BLaER1 (cell line): ENCODE data around the gene FPR3.
A peak's percentile ranks its signal among the peaks of the same experiment; 100 is the strongest.

Experiments used
- H3K27ac ChIP-seq: shearing (Covaris generic); formaldehyde crosslinking; 2 replicates; pipeline ENCODE4 v1.8.1; 2022
- H3K27me3 ChIP-seq: shearing (Covaris generic); formaldehyde crosslinking; 2 replicates; pipeline ENCODE4 v1.8.1; 2022
- H3K36me3 ChIP-seq: shearing (Covaris generic); formaldehyde crosslinking; 2 replicates; pipeline ENCODE4 v1.8.1; 2022
- H3K4me1 ChIP-seq: shearing (Covaris generic); formaldehyde crosslinking; 2 replicates; pipeline ENCODE4 v1.8.1; 2022
- H3K4me2 ChIP-seq: shearing (Covaris generic); formaldehyde crosslinking; 2 replicates; pipeline ENCODE4 v1.8.1; 2022
- H3K4me3 ChIP-seq: shearing (Covaris generic); formaldehyde crosslinking; 2 replicates; pipeline ENCODE4 v1.8.1; 2022
- H3K9ac ChIP-seq: shearing (Covaris generic); formaldehyde crosslinking; 2 replicates; pipeline ENCODE4 v1.8.1; 2022
- H3K9me3 ChIP-seq: shearing (Covaris generic); formaldehyde crosslinking; 2 replicates; pipeline ENCODE4 v1.8.1; 2022
- H4K20me1 ChIP-seq: shearing (Covaris generic); formaldehyde crosslinking; 2 replicates; pipeline ENCODE4 v1.8.1; 2022
- Cebpa-rat ChIP-seq: shearing (Covaris generic); IDR thresholded peaks from 2 replicates; pipeline ENCODE4 v1.8.1; 2022

FPR3 gene

DNA sequence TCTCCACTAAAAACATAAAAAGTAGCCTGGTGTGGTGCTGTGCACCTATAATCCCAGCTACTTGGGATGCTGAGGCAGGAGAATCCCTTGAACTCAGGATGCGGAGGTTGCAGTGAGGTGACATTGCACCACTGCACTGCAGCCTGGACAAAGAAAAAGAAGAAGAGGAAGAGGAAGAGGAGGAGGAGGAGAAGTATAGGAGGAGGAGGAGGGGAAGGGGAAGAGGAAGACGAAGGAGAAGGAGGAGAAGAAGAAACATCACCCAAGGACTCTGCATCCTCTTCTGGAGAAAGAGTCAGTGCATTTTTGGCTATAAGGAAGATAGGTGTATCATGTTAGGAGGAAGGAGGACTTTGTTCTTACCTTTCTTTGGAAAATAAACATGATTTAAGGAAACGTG is 13.0 kb upstream of the FPR3 start:
- H3K9ac ChIP-seq = no peak overlapping the region
- H3K4me3 ChIP-seq = no peak overlapping the region
- no peak overlapping the region for H3K27ac ChIP-seq
- H4K20me1 ChIP-seq = no peaks in the 10 kb centered on the region
- TF ChIP-seq Cebpa-rat = no peak
- no peaks in the 10 kb centered on the region for H3K36me3 ChIP-seq
- H3K4me1 ChIP-seq = peaks cover 30% of the 10 kb centered on the region
- no peaks in the 10 kb centered on the region for H3K9me3 ChIP-seq
- no peaks in the 10 kb centered on the region for H3K27me3 ChIP-seq
- H3K4me2 ChIP-seq = no peak overlapping the region

DNA sequence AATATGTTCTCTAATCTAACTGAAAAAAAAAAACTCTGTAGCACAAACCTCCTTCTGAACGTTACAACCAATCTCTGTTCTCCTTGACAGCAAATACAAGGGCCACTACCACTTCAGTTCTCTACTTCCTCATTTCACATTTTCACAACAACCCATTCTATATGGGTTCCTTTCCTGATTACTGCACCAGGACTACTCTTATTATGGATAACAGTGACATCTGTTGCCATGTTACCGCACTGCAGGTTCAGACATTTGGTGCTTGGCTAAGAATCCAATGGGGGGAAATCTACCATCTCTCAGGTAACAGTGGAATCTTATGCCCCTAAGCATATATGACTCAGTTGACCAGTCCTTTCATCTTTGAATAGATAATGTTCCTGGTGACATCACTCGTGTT is 11.6 kb upstream of the FPR3 start:
- Histone ChIP-seq H3K9ac (no peak overlapping the region), H3K4me2 (no peak overlapping the region), H3K36me3 (no peaks in the 10 kb centered on the region), H3K27ac (no peak overlapping the region), H3K27me3 (no peaks in the 10 kb centered on the region), H3K4me3 (no peak overlapping the region), H3K4me1 (peaks cover 31% of the 10 kb centered on the region), H4K20me1 (no peaks in the 10 kb centered on the region), H3K9me3 (no peaks in the 10 kb centered on the region)
- TF ChIP-seq Cebpa-rat = no peak

DNA sequence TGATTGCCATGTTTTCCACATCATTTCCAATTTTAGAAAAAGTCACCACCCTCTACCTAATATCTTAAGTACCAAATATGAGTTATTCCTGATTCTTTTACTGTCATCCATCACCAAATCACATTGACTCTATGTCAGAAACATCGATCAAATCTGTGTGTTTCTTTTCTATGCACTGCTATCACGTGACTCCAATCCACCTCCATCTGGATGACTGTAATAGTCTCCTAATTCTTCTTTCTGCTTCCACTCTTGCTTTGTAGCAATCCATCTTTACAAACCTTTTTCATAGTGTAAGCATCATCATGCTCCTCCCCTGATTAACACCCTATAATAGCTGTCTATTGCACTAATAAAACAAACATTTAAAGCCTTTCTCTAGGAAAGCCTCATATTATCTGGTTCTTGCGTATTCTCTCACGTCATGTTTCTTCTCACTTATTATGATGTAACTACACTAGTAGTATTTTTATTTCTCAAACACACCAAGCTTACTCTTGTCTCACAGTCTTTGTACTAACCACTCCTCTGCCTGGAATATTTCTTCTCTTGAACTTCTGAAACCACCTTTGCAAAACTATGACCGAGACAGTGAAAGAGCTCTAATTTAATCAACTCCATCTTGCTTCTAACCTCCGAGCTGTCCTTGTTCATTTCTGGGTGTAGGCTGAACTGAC is 10.7 kb upstream of the FPR3 start:
- Histone ChIP-seq H3K4me3 (no peak overlapping the region), H3K27me3 (no peaks in the 10 kb centered on the region), H3K9me3 (no peaks in the 10 kb centered on the region), H3K27ac (no peak overlapping the region), H4K20me1 (no peaks in the 10 kb centered on the region), H3K4me1 (peaks cover 31% of the 10 kb centered on the region), H3K36me3 (no peaks in the 10 kb centered on the region), H3K9ac (no peak overlapping the region), H3K4me2 (peak overlapping the region; percentile 44; the same call in 1 of the 2 replicates)
- TF ChIP-seq Cebpa-rat = no peak

DNA sequence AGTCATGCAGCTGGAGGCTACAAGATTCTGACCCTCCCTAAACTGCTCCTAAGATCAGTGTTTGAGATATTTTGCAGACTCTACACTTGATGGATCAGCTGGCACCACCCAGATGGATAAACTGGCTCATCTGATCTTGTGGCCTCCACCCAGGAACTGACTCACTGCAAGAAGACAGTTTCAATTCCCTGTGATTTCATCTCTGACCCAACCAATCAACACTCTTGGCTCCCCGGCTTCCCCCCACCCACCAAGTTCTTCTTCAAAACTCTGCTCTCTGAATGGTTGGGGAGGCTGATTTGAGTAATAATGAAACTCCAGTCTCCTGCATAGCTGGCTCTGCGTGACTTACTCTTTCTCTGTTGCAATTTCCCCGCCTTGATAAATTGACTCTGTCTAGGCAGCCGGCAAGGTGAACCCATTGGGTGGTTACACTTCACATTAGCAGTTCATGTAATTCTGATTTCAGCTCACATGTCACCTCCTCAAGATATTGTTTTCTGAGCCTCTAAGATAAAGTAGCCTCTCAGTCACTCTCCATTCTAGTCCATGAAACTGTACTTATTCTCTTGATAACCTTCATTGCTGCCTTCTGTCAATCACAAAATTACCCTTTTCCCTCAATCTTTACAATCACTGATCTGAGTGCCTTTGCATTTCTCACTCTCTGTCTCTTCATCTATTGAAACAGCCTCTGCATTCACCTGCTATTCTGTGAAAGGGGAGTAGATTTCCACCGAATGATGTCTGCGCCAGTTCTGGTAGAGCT is 9.9 kb upstream of the FPR3 start:
- TF ChIP-seq Cebpa-rat = no peak
- H3K27ac ChIP-seq = no peak overlapping the region
- H3K9ac ChIP-seq = no peak overlapping the region
- H4K20me1 ChIP-seq = no peaks in the 10 kb centered on the region
- no peaks in the 10 kb centered on the region for H3K27me3 ChIP-seq
- H3K9me3 ChIP-seq = no peaks in the 10 kb centered on the region
- H3K4me3 ChIP-seq = no peak overlapping the region
- no peaks in the 10 kb centered on the region for H3K36me3 ChIP-seq
- peaks cover 29% of the 10 kb centered on the region for H3K4me1 ChIP-seq
- peak overlapping the region; percentile 44 for H3K4me2 ChIP-seq

DNA sequence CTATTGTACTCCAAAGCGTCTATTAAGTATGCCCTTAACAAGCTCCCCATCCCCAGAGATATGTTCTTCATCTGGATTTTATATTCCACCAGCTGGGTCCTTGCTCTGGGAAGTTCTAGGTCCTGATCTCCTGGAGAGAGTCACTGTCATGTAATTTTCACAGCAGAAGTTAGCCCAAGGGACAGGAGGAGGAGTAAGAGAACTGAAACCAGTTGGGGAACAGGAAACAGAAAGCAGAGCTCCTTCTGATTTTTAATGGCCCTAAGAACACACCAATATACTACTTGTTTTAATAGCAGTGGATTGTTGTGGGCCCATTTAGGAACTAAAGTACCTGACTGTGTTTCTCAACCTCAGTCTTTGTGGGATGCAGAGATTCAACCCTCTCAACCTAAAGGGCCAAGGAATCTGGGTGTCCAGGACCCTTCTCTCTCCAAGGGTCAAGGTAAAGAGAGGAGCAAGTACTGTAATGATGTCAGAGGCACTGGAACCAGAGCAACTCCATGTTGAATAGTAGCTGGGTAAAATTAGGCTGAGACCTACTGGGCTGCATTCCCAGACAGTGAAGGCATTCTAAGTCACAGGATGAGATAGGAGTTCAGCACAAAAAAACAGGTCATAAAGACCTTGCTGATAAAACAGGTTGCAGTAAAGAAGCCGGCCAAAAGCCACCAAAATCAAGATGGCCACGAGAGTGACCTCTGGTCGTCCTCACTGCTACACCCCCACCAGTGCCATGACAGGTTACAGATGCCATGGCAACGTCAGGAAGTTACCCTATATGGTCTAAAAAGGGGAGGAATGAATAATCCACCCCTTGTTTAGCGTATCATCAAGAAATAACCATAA is 8.1 kb upstream of the FPR3 start:
- no peaks in the 10 kb centered on the region for H3K9me3 ChIP-seq
- peaks cover 22% of the 10 kb centered on the region for H3K4me1 ChIP-seq
- no peak for TF ChIP-seq Cebpa-rat
- no peaks in the 10 kb centered on the region for H3K27me3 ChIP-seq
- peak overlapping the region; percentile 36; the same call in 1 of the 2 replicates for H3K4me2 ChIP-seq
- H3K27ac ChIP-seq = no peak overlapping the region
- no peak overlapping the region for H3K9ac ChIP-seq
- H3K4me3 ChIP-seq = no peak overlapping the region
- no peaks in the 10 kb centered on the region for H4K20me1 ChIP-seq
- H3K36me3 ChIP-seq = no peaks in the 10 kb centered on the region

DNA sequence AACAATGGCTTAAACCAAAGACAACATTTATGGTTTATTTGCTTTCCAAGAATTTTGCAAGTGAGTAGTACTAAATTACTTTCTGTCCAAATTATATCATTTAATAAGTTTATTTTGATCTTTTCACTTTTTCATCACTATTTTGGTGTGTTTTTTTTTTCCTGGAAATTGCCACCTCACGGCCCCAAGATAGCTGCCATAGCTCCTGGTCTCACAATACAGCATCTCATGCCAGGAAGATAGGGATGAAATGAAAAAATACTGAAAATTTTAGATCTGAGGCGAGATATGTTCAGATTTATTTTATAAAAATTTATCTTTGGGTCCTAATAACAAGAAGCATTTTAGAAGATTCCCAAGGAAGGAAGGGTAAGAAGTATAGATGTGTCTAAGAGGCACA is 6.9 kb upstream of the FPR3 start:
- peaks cover 6% of the 10 kb centered on the region; the same call in 1 of the 2 replicates for H3K9me3 ChIP-seq
- H3K27me3 ChIP-seq = no peaks in the 10 kb centered on the region
- no peaks in the 10 kb centered on the region for H4K20me1 ChIP-seq
- peaks cover 22% of the 10 kb centered on the region for H3K4me1 ChIP-seq
- H3K9ac ChIP-seq = no peak overlapping the region
- H3K4me3 ChIP-seq = no peak overlapping the region
- H3K4me2 ChIP-seq = no peak overlapping the region
- no peak overlapping the region for H3K27ac ChIP-seq
- TF ChIP-seq Cebpa-rat = no peak
- H3K36me3 ChIP-seq = no peaks in the 10 kb centered on the region

DNA sequence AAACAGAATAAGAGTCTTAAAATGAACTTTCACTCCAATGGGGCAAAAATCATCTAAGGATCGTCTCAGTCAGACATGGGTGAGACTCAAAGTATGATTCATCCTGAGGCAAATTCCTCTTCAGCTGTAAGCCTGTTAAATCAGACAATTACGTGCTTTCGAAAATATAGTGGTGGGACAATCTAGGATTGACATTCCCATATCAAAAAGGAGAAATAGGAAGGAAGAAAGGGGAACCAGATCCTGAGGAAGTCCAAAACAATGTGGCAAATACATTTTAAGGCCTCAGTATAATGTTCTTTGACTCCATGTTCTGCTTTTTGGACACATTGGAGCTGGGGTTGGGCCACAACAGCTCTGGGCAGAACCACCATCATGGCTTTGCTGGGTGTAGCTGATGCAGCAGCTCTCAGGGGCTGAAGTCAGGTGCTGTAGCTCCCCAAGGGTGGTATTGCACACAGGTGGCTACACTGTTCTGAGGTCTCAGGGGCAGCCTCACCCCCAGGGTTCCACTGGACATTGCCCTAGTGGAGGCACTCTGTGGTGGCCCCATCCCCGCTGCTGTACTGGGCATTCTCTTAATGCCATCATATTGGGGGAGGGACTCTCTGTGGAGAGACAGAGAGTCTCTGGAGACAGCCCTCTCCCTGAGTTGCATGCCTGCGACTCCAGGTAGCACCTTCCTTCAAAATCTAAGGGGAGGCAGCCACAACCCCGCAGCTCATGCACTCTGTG is 5.7 kb upstream of the FPR3 start:
- Histone ChIP-seq H3K27me3 (no peaks in the 10 kb centered on the region), H3K9me3 (peaks cover 7% of the 10 kb centered on the region; the same call in 1 of the 2 replicates), H3K4me2 (no peak overlapping the region), H3K9ac (no peak overlapping the region), H3K27ac (no peak overlapping the region), H3K4me1 (peaks cover 22% of the 10 kb centered on the region), H3K36me3 (no peaks in the 10 kb centered on the region), H4K20me1 (no peaks in the 10 kb centered on the region), H3K4me3 (no peak overlapping the region)
- TF ChIP-seq Cebpa-rat = no peak

DNA sequence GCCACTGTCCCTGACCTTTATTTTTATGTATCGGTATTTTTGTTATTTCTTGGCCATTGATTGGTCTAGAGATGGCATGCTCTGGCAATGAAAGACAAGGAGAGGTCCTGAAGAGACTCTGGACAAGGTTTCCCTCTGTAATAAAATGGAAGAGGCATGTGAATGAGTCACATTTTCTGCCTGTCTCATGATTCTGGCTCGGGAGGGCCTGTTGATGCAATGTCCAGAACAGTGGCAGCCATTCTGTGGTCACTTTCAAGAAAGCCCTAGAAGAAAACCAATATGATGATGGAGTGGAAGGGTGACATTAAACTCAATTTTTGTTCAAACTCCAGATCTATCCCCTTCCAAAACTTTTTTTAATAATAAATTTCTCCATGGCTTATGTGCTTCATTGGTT is 2.0 kb upstream of the FPR3 start:
- no peak for TF ChIP-seq Cebpa-rat
- Histone ChIP-seq H4K20me1 (no peaks in the 10 kb centered on the region), H3K4me2 (no peak overlapping the region), H3K9me3 (peaks cover 7% of the 10 kb centered on the region), H3K4me3 (no peak overlapping the region), H3K9ac (no peak overlapping the region), H3K4me1 (no peaks in the 10 kb centered on the region), H3K27me3 (no peaks in the 10 kb centered on the region), H3K36me3 (no peaks in the 10 kb centered on the region), H3K27ac (no peak overlapping the region)

DNA sequence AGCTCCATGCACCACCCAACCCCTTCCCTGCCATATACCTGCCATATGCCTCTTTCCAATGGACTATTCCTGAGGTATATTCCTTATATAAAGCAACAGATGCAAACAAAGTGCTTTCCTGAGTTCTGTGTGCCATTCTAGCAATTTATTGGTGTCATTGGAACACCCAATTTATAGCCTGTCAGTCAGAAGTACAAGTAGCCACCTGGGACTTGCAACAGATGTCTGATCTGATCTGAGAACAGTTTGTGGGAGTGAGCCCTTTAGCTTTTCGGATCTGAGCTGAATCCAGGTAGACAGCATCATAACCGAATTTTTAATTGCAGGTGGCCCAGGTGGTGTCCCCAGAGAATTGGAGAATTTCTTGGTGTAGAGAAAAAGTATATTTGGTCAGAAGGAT is 963 bp upstream of the FPR3 start:
- Histone ChIP-seq H3K27me3 (no peaks in the 10 kb centered on the region), H3K9ac (no peak overlapping the region), H3K4me1 (no peaks in the 10 kb centered on the region), H3K36me3 (no peaks in the 10 kb centered on the region), H3K9me3 (peaks cover 7% of the 10 kb centered on the region), H3K4me3 (no peak overlapping the region), H3K4me2 (no peak overlapping the region), H4K20me1 (no peaks in the 10 kb centered on the region), H3K27ac (no peak overlapping the region)
- no peak for TF ChIP-seq Cebpa-rat
